Endothelial cell of umbilical vein (primary cell): Measurements from ENCODE around the gene ST6GALNAC3.

Experiments
- EZH2 ChIP-seq: IDR thresholded peaks from 2 replicates; pipeline ENCODE4 v1.6.1; 2012; ENCODE audit warnings: borderline replicate concordance, low read depth, mild to moderate bottlenecking, moderate library complexity, low read length, inconsistent platforms; ENCODE audit not compliant: severe bottlenecking
- POLR2A ChIP-seq: IDR thresholded peaks from 2 replicates; pipeline ENCODE4 v1.6.1; 2012; ENCODE audit warnings: low read depth, mild to moderate bottlenecking, control low read depth, low read length

DNA sequence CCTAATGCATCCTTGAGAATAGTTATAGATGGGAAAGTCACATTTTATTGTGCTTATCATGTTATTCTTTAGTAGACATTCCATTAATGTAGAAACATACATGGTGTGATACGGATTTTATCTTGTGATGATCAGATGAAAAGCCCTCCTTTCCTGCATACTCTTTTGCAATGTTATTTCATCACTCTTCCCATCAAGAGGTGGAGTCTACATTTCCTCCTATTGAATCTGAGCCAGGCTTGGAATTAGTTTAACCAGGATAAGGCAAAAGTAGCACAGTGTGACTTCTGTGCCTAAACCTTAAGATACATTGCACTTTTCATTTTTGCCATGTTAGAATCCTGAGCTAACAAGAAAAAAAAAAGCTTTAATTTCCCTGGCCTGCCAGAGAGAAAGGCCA lies 399.0 kb downstream of the ST6GALNAC3 start:
- no peak for TF ChIP-seq POLR2A
- no peak for TF ChIP-seq EZH2
